Central memory CD4-positive, alpha-beta T cell (primary cell): ENCODE results near the gene CD4.

Experiments
- DNase-seq: peaks from one replicate; pipeline ENCODE4 v3.0.0; 2022

CD4 gene

DNA sequence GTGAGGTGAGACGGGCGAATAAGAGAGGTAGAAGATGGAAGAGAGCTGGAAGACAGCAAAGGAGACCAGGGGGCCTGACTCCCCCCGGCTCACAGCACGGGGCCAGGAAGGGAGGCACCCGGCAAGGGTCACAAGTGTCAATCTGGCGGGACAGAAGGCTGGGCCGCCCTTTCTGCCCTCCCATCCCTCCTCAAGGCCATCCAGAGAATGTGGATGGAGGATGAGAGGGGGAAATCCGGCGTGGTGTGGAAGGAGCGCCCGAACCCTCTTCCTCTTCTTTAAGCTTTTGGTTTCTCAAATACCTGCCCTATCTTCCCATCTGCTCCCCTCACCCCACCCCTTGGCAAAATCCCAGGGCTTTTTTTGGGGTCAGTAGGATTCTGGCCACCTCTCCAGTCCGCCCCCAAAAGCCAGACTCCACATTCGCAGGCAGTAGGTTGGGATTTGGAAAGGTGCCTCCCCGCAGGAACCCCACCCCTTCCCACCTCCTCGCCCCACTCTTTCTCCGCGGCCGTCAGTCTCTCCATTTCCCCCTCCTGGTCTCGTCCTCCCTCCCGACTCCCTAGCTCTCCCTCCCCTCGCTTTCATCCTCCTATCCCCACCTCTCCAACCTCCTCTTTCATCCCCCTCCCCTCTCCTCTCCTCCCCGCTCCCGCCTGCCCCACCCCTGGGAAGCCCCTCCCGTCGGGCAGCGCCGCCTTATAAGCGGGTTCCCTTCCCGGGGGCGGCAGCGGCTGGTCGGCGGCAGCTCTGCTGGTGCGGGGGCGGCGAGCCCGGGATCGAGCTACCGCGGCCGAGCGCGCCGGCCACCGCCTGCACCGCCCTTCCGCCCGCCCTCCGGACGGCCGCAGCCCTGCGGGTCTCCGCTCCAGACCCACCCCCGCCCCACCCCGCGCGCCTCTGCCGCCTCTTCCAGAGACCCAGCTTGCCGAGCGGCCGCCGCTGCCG lies 23.4 kb upstream of the CD4 start, which contains the start of gene PTMS:
TSS of gene PTMS (plus strand) at position 730 of the 948 bp plus-strand sequence. CDS start 343 bp downstream, outside the sequence.
- DNase-seq: no peak

DNA sequence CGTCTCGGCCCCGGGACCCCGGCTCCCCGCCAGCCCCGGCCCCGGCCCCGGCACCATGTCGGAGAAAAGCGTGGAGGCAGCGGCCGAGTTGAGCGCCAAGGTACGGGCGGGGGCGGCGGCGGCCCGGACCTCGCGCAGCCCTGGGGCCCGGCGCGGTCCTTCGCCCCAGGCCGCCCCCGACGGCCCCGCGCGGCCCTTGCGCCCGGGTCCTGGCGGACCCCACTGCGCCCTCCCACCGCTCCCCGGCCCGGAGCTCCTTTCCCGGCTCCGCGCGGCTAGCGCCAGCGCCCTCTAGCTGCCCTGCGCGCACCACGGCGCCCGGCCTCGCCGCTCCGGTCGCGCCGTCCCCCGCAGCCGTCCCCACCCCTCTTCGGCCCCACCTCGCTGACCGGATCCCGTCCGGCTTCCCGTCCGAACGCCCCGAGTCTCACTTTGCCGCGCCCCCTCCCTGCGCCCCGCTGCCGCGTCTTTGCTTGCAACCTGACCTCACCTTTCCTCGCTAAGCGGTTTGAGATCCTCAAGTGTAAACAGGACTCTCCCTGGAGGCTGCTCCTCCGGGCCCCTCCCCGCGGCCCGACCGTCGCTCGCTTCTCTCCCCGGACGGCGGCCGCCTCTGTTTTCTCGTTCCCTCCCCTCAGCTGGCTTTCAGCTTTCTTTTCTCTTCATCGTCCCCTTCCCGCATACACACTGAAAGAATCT lies 22.5 kb upstream of the CD4 start:
- peak; percentile 38 for DNase-seq

- DNase-seq: no peak
Observed at GRCh38 chr12:6767353-6768319, 21.7 kb upstream of the CD4 start.

DNA sequence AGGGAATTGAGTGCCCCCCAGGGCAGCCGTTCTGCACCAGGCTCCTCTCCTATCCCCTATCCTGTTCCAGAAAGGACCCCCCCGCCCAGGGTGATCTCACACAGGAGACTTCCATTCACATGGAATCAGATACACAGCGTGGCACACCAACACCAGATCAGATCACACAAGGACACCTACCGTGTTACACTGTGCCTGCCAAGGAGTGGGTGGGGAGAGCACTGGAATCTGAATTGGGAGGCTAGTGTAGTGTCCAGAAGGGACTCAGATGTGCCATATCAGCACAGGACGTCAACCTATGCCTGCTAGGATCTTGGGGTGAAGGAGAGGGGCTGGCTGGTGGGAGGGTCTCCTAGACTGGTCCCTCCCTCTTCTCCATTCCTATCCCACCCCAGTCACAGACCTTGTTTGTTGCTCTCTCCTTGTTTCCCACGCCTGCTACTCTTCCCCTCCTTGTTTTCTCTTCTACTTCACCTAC lies 20.9 kb upstream of the CD4 start:
- no peak for DNase-seq

DNA sequence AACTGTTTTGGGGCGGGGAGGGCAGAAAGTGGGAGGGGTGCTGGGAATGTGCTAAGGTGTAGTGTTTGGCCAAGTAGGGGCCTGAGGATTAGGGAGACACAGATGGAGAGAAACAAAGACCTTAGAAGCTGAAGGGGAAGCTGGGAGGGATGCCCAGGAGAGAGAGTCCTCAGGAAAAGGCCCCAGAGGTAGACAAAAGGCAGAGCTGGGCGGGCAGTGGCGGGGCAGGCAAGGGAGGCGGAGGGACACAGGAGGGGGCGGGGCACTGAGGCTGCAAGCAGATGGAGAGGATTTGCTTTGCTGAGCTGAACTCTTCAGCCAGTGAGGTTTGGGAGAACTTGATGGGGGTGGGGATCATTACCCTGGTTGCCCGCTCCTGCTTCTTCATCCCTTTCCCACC lies 20.3 kb upstream of the CD4 start:
- no peak for DNase-seq

DNA sequence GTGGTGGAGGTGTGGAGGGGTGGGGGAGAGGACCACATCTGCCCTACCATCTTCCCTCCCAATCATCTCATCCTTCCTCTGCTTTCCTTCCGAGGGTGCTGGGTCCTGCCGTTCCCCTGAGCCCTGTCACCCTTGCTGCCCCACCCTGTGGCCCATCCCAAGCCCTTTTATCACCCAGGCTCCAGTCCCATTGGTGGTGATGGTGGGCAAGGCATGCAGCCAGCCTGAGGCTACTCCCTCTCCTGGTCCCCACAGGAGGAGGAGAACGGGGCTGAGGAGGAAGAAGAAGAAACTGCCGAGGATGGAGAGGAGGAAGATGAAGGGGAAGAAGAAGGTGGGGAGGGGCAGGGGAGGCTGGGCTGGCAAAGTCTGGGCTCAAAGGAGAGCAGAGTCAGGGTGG lies 19.7 kb upstream of the CD4 start:
- no peak for DNase-seq

DNA sequence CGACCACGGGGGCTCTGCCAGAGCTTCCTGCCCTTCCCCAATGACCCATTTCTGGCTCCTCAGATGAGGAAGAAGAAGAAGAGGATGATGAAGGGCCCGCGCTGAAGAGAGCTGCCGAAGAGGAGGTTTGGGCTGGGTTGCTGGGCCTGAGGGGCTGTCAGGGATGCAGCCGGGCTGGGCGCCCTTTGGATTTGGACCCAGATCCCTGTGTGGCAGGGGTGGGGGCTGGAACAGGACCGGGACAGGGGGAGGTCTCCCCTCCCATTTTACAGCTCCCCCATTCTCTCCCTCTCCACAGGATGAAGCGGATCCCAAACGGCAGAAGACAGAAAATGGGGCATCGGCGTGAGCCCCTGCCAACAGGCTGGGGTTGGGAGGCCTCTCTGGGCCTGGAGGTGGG lies 19.2 kb upstream of the CD4 start:
- no peak for DNase-seq

DNA sequence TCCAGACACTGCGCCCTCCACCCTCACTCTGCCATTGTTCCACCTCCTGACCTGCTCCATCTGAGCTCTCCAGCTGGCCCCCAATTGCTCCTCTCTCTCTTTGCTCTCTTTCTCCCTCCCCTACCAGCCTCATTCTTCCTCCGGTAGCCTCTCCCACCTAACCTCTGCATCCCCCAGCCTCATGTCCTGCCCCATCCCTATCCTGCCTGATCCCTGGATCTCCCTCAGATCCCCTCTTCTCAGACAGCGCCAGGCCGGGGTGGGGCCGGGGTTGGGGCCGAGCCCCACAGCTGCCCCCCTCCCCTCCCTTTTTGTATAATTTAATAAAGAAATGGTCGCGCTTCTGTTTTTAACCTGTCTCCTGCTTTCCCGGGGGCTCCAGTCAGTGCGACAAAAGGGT lies 18.7 kb upstream of the CD4 start:
- no peak for DNase-seq

GRCh38 chr12:6771091-6771495 lies 18.2 kb upstream of the CD4 start:
- DNase-seq: no peak

GRCh38 chr12:6771509-6772330 lies 17.6 kb upstream of the CD4 start:
- DNase-seq: no peak

- DNase-seq: no peak
Observed at GRCh38 chr12:6772331-6772695, 17.0 kb upstream of the CD4 start, which contains the start of gene LAG3. LAG3 (plus strand) TSS chr12:6772520; CDS start chr12:6772853, 333 bp downstream.

GRCh38 chr12:6772726-6773589 lies 16.4 kb upstream of the CD4 start:
- no peak for DNase-seq

DNA sequence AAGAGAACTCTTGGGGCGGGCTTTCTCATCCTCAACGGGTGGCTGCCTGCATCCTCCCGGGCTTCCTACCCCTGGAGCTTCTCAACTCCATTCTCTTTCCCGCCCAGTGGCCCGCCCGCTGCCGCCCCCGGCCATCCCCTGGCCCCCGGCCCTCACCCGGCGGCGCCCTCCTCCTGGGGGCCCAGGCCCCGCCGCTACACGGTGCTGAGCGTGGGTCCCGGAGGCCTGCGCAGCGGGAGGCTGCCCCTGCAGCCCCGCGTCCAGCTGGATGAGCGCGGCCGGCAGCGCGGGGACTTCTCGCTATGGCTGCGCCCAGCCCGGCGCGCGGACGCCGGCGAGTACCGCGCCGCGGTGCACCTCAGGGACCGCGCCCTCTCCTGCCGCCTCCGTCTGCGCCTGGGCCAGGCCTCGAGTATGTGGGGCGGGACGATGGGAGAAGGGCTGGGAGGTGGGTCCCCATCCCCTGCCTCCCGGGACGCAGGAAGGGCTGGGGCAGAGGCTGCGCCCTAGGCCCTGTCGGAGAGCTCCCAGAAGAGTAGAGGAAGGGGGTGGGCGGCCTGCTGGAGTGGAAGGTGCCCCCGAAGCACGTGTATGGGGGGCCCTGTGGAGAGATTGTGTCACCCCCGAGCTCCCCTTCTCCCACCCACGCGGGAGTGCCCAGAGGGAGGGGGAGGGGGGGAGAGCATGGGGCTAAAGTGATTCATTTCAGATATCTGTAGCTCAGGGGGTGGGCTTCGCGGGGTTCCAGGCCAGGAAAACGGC lies 15.6 kb upstream of the CD4 start:
- no peak for DNase-seq

- DNase-seq: peak; percentile 46
Observed at GRCh38 chr12:6774499-6775062, 14.7 kb upstream of the CD4 start.

GRCh38 chr12:6775185-6776174 lies 13.8 kb upstream of the CD4 start:
- DNase-seq: no peak

- DNase-seq: no peak
Observed at GRCh38 chr12:6777386-6777785, 11.9 kb upstream of the CD4 start.

- no peak for DNase-seq
Observed at GRCh38 chr12:6778217-6778573, 11.1 kb upstream of the CD4 start.
